ENCODE results near the gene BAD.
"Not testable (repeated sequence)": the region's sequence is repeated elsewhere in the genome, so short reads cannot be mapped to it uniquely, and the experiment has no call there.

The BAD gene

GRCh38 chr11:64255135-64256128 lies 29.0 kb downstream of the BAD start:
- no peak for DNase-seq

- no peak for DNase-seq
Observed at GRCh38 chr11:64254326-64254725, 30.1 kb downstream of the BAD start.

- DNase-seq, result no peak
Observed at GRCh38 chr11:64253481-64253880, 31.0 kb downstream of the BAD start.

- DNase-seq, result no peak
Observed at GRCh38 chr11:64253043-64253442, 31.4 kb downstream of the BAD start.

- DNase-seq, result no peak
Observed at GRCh38 chr11:64252003-64252872, 32.2 kb downstream of the BAD start.

GRCh38 chr11:64251753-64252002 lies 32.8 kb downstream of the BAD start:
- no peak for DNase-seq

GRCh38 chr11:64251016-64251752 lies 33.3 kb downstream of the BAD start, which contains the start of gene PLCB3:
Gene PLCB3 (plus strand): TSS chr11:64251530. CDS start chr11:64251650, 120 bp downstream.
- no peak for DNase-seq

GRCh38 chr11:64250415-64251015 lies 34.0 kb downstream of the BAD start:
- no peak for DNase-seq

- no peak for DNase-seq
Observed at GRCh38 chr11:64249563-64250414, 34.7 kb downstream of the BAD start.

GRCh38 chr11:64249038-64249437 lies 35.4 kb downstream of the BAD start:
- no peak for DNase-seq

- DNase-seq, result no peak
Observed at GRCh38 chr11:64248578-64248977, 35.9 kb downstream of the BAD start.

GRCh38 chr11:64247729-64248531 lies 36.5 kb downstream of the BAD start:
- DNase-seq, result peak; percentile 72

GRCh38 chr11:64246871-64247728 lies 37.4 kb downstream of the BAD start, which contains the start of gene PPP1R14B:
Gene PPP1R14B (minus strand): TSS chr11:64246943. CDS start chr11:64246673, 270 bp downstream.
- peak; percentile 86 for DNase-seq

GRCh38 chr11:64246621-64246870 lies 37.9 kb downstream of the BAD start:
- not testable (repeated sequence) for DNase-seq

GRCh38 chr11:64245797-64246620 lies 38.5 kb downstream of the BAD start:
- DNase-seq, result no peak

GRCh38 chr11:64245401-64245796 lies 39.1 kb downstream of the BAD start:
- no peak for DNase-seq

GRCh38 chr11:64244966-64245365 lies 39.5 kb downstream of the BAD start:
- no peak for DNase-seq

- no peak for DNase-seq
Observed at GRCh38 chr11:64244107-64244506, 40.4 kb downstream of the BAD start.

GRCh38 chr11:64243236-64243854 lies 41.1 kb downstream of the BAD start:
- no peak for DNase-seq
